Caki2 (cell line): ENCODE measurements around the gene PDLIM7. TPM values are rescaled to one million over a fixed set of nuclear protein-coding genes. Genes with fewer than 3 reads are reported as not detected.

Experiments used
- DNase-seq: peaks from one replicate; pipeline ENCODE4 v3.0.0-alpha.2; 2015; ENCODE audit warnings: low read depth
- in situ Hi-C: cut with HindIII; loops from 2 replicates; pipeline ENCODE4 v1.10.0; 2016; ENCODE audit warnings: low sequenced_read_pairs, low pct_unique_long_range_greater_than_20kb, mixed read lengths
- total RNA-seq: library from RNA; depleted of rRNA; stranded (reverse); fragments of >200 nt; shearing (Covaris generic); gene quantifications from 2 replicates; pipeline ENCODE4 v1.2.3, GENCODE V29; 2014; ENCODE audit warnings: low replicate concordance

The PDLIM7 gene
- total RNA-seq, 1 experiment from 2014 or later: 198 TPM

DNA sequence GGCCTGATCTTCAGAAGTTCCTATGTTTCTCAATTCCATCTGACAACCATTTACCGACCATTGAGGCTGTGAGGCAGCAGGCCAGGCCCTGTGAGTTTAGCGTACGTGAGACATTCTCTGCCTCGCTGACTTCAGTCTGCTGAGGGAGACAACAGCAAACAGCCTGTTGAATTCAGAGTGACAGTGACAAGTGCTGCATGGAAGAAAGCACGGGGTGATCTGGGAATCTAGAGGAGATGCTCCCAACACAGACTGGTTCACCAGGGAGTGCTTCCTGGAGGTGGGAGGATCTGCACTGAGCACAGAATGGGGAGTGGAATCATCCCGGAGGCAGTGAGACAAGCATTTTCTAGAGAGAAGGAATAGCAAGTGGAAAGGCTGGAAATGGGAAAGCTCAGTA lies 29.4 kb upstream of the PDLIM7 start:
- in situ Hi-C loops: no loop called here
- no peak for DNase-seq

DNA sequence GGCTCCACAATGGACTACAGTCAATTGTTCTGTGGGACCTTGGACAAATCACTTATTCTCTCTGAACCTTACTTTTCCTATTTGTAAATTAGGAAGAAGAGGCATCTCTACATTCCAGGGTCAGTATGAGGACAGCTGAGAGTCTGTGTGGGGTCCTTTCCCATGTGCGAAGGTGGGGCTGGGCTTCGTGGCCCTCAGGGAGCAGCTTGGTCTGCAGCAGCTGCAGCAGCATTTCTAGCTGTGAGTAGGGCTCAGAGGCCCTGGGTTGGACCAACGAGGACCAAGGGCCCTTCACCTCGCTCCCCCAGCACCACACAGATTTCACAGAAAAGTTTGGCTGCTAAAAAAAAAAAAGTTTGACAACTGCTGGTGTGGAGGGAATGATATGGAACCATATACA lies 28.8 kb upstream of the PDLIM7 start:
- in situ Hi-C loops: no loop called here
- DNase-seq: no peak

DNA sequence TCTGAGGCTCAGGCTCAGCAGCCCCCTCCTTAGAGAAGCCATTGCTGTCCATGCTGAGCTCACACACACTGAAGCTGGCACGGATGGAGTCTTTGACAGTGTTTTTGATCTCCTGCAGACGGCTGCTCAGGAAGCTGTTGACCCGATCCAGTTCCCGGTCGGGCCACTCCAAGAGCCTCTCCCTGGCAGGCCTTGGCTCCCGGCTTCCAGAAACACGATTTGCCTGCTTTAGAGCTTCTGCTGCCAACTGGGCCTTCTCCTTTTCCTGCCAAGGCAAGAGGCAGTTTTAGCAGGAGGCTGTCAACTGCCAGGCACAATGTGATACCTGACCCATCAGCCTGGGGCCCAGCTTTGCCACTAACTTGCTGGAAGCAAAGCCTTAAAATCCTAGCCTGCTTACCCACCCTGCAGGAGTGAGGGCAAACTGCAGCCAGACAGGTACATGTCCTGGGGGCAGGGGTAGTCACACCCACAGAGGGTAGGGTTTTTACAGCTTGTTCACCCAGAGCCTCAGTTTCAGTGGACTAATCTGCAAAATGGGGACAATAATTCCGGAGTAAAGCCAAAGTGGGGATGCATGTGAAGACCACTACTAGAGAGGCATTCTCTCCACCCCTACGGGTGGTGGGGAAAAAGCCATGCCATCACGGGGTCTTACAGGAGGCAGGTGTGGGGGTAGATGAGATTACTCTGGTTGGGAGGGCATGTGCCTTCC lies 27.7 kb upstream of the PDLIM7 start:
- in situ Hi-C loops: no loop called here
- DNase-seq: no peak

DNA sequence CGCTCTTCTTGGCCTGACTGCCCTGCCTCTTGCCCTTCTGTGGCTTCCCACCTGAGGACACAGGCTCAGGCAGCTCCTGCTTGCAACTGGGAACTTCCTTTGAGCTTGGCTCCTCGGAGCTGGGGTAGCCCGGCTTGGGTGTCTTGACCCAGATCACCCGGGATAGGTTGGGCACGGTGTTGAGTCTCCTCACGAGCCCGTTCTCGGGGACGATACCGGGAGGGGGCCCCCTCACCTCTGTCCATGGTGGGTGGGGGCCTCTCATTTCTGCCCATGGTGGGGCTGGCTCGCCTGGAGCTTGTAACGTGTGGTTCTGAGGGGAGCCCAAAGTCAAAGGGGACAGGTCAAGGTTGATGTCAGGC lies 27.1 kb upstream of the PDLIM7 start:
- no peak for DNase-seq
- in situ Hi-C loops: no loop called here

DNA sequence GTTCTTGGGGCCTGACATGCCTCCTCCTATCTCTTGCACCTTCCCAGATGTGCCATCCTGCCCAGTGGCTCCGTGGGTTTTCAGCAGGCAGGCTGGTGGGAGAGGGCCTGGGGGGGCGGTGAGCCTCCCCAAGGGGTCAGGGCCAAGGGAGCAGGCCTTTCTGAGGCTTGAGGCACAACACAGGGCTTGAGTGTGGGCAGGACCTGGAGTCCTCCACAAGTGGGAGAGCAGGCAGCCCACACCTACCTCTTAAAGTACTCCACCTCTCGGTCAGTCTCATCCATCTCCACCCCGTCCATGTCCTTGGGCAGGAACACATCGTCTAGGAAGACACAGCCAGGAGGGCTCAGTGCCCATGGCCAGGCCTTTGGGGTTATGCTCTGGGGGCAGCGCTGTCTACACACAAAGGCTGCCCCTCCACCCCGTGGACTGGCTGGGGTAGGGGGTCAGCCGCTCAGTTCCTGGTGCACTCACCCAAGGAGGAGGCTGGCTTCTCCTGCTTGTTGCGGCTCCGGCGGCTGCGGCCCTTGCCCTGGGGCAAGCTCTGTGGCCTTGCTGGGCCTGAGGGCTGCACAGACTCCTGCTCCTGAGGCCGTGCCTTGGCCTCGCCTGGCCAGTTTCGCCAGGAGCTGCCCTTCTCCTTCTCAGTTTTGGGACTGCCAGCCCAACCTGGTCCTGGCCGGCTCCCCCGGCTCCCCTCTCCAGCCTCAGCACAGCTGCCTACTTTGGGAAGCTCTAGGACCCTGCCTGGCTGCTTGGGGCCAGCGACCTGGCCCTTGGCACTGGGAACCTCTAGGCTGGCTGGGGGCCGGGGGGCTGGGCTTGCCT lies 26.5 kb upstream of the PDLIM7 start:
- no peak for DNase-seq
- in situ Hi-C loops: no loop called here

DNA sequence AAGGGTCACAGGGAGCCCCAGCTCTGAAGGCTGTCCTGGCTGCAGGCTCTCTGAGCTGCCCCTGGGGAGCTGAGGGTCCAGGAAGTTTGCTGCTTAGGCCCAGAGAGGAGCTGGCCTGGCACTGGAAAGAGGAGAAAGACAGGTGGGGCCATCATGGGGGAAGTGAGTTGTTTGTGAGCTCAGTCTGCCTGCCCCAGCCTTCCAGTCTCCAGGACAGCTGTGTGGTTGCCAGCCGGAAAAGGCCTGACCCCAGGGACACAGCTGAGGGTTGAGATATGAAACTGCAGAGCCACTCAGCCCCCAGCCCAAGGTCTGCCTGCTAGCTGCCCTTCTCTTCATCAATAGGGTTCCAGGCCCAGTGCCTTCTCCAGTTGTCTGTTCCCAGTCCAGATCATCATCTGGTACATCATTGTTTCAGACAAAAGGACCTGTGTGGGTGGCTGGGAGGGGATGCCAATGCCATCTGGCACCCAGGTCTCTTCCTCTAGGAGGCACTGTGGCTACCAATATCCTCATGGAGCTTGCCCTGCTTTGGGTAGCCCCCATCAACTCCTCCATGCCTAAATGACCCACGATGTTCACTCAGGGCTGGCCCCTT lies 23.6 kb upstream of the PDLIM7 start:
- in situ Hi-C loops: no loop called here

DNA sequence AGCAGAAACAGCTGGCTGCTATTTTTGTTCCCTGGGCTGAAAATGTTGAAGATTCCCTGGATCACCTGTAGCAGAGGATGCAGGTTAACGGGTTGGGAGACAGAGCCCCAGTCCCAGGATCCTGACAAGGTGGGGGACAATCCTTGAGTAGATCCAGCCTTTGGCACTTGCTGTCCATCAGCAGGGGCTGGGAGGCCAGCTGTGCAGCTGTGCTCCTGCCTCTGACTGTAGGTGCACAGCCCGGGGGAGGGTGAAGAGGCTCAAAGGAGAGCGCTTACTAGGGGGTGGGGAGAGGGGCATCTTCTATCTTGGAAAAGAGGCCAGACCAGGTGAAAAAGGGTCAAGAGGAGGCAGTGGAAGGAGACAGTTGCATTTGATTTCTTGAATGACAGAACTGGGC lies 22.9 kb upstream of the PDLIM7 start:
- in situ Hi-C loops: no loop called here
- DNase-seq: no peak

More for the DNA sequence above, 23.6 kb upstream of the PDLIM7 start:
- DNase-seq: no peak

DNA sequence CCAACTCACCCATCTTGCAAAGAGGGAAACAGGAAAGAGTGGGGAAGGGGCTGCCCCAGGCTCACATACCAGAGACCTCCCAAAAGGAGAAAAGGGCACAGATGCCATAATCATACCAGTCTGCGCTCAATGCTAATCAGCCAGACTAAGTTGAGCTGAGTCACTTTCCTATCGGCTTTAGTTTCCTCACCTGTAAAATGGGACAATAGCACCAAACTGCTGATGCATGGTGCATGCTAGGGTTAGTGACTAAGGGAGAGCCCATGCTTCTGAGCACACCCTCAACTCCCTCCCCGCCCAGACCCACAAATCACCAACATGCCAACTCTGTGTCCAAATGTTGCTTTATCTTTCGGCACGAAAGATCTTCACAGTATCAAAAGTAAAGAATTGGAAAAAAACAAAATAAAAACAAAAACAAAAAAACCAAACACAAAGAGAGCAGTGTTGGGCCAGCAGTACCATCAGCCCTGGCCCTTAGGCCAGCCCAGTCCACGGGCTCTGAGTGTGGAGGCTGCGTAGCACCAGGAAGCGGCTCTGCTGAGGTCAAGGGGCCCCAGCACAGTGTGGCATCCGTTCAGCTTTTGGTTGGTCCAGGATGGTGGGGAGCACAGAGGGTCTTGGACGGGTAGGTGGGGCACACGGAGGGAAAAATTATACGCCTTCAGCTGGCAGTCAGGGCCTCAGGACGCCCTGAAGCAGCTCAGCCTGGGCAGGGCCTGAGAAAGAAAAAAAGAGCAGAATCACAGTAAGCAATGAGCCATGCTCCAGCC lies 22.2 kb upstream of the PDLIM7 start:
- in situ Hi-C loops: no loop called here
- no peak for DNase-seq

DNA sequence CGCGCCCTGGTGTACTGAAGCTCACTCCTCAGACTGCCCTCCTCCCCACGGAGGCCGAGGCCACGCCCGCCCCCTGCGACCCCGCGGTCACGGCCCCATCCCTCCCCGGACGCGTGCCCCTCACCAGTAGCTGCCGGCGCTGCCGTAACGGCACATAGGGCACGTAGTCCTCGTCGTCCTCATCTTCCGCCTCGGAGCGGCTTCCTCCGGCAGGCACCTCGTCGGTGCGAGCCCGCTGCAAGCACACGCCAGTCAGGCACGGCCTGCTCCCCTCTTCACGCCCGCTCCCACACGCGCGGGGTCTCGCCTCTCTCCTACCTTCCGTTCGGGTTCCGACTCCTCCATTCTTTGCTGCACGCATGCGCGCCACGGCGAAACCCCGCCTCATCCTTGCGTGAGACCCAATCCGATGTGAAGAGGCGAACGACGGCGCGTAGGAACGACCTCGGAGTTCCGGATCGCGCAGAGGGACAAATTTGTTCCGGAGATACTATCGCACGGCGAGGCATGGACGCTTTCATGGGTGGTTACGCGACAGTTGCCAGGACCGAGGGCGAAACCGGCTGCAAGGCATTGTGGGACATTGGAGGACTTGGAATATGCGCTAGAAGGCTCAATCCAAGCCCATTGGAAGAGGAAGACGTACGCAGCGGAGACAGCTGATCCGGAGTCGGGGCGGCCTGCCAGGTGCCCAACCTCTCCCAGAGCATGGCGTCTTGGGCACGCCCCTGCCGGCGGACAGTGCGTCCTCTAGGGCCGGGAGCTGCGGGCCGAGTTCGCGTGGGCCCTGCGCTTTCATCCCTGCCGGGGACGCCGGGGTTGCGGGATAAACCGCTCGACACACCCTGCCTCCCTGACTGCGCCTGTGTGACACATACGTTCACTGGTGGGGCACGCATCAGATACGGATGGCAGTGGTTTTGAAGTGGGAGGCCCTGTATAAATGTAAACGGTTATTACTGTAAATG lies 19.5 kb upstream of the PDLIM7 start, which contains the start of gene DDX41:
Gene DDX41 (minus strand): TSS at position 361 of the 968 bp plus-strand sequence. CDS start 16 bp downstream, at position 345.
- in situ Hi-C loops: no loop called here
- peak; percentile 99 for DNase-seq

DNA sequence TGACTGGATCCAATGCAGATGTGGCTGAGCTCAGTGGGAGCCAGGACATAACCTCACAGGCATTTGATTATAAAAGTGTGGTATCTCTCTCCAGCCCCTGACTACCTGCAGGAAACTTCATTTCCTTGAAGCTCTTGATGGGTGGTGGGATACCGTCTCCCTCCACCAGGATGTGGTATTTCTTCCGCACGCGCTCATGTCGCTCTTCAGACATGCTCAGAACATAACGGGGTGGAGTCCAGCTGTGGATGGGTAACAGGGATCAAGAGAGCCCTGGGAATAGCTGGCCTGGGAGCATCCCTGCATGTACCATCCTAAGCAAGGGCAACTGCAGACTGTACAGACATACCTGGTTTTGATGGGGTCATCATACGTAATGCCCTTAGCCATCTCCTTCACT lies 18.2 kb upstream of the PDLIM7 start:
- no peak for DNase-seq
- in situ Hi-C loops: no loop called here

DNA sequence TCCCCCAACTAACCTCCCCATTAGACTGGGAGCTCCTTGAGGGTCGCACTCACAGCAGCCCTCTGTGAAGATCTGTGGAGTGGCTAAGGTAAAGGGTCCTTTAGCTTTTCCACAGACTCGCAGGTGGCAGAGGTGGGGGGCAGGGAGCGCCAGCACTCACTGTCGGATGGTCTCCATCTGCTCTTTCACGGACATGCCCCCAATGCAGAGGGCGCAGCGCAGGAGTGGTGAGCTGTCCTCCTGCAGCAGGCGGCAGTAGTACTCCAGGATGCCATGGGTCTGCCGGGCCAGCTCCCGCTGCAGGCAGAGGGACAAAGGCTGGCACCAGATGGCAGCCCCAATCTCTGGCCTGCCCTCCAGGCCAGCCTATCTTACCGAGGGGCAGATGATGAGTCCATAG lies 17.1 kb upstream of the PDLIM7 start:
- DNase-seq: no peak
- in situ Hi-C loops: no loop called here

DNA sequence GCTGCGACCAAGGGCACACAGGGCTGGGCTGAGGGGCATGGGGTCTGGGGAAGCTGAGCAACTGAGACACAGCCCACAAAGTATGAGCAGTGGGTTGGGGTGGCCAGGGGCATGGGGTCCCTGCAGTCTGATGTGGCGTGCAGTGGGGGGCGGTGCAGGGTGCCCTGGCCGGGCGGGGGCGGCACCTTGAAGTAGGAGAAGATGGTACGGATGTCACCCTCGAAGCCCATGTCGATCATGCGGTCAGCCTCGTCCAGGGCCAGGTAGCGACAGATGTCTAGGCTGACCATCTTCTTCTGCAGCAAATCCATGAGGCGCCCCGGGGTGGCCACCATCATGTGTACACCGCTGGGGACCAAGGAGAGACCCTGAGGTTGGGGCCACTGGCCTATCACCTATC lies 16.1 kb upstream of the PDLIM7 start:
- in situ Hi-C loops: no loop called here

DNA sequence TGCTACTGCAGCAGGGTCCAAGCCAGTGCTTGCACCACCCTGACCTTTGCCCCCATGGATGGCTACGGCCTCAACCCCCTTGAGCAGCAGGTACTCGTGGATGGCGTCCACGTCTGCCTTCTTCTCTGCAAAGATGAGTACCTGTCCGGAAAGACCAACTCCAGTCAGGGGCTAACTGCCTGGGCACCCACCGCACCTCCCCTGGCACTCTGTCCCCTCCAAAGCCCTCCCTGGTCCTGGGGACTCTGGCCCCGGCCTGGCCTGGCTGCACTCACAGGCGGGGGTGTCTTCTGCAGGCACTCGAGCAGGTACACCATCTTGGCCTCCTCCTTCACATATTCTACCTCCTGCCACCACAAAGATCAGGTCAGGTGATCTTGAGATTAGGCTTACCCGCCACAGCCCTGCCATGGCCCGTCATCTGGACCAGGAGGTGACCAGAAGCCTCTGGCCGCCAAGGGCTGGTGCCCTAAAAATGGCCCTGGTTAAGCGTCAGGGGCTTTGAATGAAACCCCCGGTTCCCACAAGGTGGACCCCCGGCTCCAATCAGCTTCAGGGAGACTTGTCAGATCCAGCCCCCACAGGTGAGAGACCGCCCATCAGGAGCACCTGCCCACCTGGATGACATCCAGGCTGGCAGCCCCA lies 15.5 kb upstream of the PDLIM7 start:
- DNase-seq: no peak
- in situ Hi-C loops: no loop called here

More for the DNA sequence above, 16.1 kb upstream of the PDLIM7 start:
- no peak for DNase-seq

DNA sequence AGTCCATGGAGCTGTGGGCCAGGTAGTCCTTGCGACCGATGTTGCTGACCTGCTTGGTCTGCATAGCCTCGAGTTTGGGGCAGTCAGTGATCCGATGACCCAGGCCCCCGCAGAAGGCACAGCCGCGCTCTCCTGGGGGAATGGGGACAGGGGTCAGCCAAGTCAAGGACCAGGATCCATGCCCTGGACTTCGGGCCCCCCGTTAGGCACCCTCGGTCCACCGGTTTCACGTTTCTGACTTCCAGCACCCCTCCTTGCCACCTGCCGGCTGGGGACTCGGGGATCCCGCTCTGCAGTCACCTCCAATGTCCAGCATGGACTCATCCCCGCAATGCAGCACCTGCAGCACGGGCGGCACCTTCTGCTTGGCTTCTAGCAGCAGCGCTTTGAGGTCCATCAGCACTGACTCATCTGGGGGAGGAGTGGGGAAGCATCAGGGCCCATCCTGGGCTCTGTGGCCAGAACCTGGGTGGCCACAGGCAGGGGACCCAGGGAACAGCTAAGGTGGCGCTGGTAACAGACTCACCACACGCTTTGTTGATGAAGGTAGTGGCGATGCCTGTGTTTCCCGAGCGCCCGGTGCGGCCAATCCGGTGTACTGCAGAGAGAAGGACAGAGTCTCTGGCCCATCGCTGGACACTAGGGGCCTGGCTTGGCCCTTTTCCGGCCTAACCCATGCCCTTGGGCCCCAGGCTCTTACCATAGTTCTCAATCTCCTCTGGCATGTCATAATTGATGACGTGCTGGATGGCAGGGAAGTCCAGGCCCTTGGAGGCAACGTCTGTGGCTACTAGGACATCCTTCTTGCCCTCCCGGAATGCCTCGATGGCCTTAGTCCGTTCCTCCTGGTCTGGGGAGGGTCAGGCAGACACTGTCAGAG lies 14.6 kb upstream of the PDLIM7 start:
- DNase-seq: no peak

DNA sequence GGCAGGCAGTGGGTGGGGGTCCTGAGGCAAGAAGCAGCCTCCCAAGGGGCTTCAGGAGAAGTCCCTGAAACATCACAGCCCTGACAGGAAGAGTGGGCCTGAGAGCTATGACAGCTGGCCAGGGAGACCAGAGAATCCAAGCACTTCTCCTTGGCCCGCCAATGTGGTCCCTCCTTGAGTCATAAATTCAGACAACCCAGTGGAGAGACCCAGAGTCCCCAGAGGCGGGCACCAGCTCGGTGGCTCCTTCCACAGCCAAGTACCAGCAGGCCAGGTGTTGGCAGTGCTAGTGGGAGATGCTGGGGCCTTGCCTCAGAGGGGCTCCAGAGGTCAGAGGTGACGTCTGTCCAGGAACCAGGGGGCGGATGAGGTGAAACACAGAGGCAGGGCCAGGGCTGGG lies 13.8 kb upstream of the PDLIM7 start:
- in situ Hi-C loops: no loop called here
- DNase-seq: no peak

More for the DNA sequence above, 14.6 kb upstream of the PDLIM7 start:
- in situ Hi-C loops: no loop called here

DNA sequence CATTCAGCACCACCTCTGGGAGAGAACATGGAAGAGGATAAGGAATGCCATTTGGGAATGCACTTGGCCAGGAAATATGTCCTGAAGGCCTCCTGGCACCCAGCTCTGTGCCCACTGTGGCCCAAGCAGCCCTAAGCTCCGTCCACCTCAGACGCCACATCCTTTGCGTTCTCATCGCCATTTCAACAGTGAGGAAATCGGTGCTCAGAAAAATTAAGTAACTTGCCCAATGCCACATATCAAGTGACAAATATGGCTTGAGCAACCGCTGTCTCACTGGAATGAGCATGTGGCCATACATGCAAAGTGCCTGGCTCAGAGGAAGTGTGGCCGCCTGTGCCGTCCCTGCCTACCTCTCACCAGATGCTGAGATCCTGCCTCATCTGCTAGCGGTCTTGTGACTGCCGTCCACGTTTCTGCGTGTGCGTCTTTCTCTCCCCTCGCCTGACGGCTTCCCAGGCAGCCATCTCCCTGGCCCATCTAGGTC lies 13.2 kb upstream of the PDLIM7 start:
- in situ Hi-C loops: no loop called here
- DNase-seq: no peak
